GM08714 (cell line): ENCODE results near the gene RPS2.

Experiments used
- H3K4me3 ChIP-seq: fragments of 200-500 bp; sonication (Bioruptor generic); 2 replicates; pipeline ENCODE4 v1.5.1; 2014; ENCODE audit warnings: mild to moderate bottlenecking, low read length, inconsistent platforms
- ZNF274 ChIP-seq: IDR thresholded peaks from 2 replicates; pipeline ENCODE4 v1.6.1; 2012; ENCODE audit warnings: mild to moderate bottlenecking, low read depth, low read length

RPS2 gene

DNA sequence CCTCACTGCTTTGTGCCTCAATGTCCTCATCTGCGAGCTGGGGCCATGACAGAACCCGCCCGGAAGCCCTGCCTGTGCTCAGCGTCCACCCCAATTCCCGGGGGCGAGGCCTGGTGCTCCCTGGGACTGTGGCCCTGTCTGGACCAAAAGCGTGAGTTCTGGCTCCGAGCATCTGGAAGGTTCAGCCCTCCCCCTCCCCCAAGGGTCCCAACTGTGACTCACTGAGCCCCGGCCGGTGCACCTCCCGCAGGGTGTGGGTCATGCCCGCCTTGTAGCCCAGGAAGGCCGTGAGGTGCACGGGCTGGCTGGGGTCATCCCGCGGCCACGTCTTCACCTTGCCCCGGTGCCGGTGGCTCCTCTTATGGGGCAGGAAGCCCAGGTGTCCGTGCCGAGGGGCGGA, 10.9 kb downstream of the RPS2 start:
- H3K4me3 ChIP-seq = no peak overlapping the region
- no peak for TF ChIP-seq ZNF274

DNA sequence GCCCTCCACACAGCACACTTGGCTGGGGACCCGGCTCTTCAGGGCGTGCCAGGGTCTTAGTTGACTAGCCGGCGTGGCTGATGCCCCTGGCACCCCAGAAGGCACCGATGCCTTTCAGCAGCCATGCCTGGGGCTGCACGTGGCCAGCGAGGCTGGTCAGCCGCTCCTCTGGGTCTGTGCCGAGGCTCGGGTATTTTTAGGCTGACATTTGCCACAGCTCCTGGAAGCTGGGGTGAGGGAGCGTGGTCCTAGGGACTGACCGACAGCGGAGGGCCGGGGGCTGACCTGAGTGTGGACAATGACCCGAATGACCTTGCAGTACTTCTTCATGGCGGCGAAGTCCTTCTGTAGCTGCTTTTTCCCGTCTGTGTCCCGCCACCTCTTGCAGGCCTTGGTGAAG, 14.1 kb downstream of the RPS2 start:
- H3K4me3 ChIP-seq = no peak overlapping the region
- no peak for TF ChIP-seq ZNF274

GRCh38 chr16:1950047-1950446, 14.6 kb downstream of the RPS2 start:
- TF ChIP-seq ZNF274 = no peak
- H3K4me3 ChIP-seq = no peak overlapping the region

DNA sequence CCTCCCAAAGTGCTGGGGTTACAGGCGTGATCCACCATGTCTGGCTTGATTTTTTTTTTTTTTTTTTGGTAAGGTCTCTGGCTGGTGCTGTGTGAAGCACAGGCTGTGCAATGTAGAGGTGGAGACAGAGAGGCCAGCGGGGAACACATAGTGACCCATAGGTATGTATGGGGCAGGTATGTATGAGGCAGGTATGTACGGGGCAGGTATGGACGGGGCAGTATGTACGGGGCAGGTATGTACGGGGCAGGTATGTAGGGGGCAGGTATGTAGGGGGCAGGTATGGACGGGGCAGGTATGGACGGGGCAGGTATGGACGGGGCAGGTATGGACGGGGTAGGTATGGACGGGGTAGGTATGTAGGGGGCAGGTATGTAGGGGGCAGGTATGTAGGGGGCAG, 15.1 kb downstream of the RPS2 start:
- no peak for TF ChIP-seq ZNF274
- no peak overlapping the region for H3K4me3 ChIP-seq

DNA sequence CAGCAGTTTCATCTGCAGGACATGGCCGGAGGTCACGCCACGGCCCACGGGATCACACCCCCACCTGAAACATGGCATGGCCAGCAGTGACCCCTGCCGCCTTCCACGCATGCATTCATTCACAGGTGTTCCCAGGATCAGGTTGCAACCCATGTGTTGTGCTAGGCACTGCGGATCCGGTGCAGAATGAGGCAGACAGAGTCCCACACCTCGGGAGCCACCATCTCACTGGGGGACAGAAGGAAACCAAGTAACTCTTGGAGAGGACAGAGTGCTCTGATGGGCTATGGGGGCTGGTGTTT, 17.3 kb downstream of the RPS2 start:
- no peak for TF ChIP-seq ZNF274
- no peak overlapping the region for H3K4me3 ChIP-seq

DNA sequence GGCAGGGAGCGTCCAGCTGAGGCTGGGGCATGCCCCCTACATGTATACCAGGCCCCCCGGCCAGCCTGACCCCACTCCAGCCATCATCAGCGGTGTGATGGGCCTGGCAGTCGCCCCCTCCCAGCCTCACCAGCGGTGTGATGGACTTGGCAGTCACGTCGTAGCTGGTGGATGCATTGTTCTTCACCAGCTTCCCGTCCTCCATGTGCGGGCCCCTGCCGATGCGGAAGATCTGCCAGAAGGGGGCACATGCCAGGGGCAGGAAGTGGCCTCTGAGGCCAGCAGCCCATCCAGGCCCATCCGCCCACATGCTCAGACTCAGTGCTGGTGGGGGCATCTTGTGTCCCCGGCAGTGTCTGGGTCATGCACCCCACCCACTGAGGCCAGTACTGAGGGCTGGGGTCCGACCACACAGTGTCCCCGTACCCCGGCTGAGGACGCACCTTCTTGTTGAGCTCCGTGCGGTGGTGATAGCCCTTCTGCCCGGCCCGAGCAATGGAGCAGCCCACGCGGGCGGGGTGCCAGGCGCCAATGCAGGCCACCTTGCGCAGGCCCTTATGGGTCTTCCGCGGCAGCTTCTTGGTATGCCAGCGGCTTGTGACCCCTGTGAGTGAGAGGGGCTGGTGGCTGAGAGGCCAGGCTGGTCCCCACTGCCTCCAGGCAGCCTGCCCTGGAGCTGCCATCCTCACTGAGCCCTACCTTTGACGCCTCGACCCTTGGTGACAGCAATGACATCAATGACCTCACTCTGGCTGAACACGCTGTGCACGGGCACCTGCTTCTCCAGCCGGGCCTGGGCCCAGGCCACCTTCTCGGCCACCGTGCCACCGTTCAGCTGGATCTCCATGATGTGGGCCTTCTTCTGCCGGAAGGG, 17.9 kb downstream of the RPS2 start:
- no peak overlapping the region for H3K4me3 ChIP-seq
- TF ChIP-seq ZNF274 = no peak

DNA sequence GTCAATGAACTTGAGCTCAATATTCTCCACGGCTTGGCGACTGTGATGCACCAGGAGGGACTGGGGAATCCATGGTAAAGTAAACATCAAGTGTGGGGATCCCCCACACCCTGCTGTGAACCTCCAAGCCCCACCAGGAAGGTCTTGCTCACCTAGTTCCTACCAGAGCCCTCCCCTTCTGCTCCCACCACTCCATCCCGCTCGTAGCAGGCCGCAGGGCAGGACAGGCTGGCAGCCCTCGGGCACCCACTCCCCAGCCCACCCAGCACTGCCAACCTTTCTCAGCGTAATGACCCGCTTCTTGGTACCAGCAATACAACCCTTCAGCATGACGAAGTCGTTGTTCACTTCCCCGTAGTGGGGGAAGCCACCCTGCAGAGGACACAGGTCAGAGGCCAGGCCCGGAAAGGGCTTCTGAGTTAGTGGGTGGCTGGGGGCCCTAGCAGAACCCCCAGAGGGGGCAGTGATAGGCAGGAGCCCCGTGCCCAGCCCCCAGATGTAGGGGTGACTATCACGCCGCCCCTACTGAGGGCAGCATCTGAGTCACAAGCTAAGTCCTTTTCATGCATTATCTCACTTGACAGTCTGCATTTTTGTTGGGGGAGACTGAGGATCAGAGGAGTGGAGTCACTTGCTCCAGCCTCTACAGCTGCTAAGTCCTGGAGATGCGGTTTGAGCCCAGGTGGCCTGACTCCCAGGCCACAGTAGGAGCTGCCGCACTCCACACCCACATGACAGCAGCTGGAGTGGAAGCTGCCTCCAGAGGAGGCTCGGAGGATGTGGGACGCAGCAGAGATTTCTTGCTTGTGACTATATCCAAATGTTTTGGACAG, 18.9 kb downstream of the RPS2 start:
- no peak for TF ChIP-seq ZNF274
- H3K4me3 ChIP-seq = no peak overlapping the region

DNA sequence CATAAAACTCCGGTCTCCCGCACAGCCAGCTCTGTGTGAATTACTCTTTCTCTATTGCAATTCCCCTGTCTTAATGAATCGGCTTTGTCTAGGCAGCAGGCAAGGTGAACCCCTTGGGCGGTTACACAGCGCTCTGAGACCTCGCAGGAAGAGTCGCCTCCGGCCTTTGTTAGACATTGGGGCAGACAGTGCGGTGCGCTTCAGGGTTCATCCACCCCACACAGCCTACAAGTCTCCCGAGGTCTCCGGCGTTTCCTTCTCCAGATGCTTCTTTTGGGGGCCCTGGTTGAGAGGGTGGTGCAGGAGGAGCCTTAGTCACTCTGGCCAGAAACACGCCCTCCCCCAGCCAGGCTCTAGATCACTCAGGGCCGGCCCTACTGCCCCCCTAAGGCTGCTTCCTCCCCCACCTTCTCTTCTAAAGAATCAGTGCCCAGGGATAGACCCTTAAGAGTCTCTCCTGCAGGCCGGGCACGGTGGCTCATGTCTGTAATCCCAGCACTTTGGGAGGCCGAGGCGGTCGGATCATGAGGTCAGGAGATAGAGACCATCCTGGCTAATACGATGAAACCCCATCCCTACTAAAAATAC, 19.9 kb downstream of the RPS2 start:
- no peak for TF ChIP-seq ZNF274
- H3K4me3 ChIP-seq = no peak overlapping the region

DNA sequence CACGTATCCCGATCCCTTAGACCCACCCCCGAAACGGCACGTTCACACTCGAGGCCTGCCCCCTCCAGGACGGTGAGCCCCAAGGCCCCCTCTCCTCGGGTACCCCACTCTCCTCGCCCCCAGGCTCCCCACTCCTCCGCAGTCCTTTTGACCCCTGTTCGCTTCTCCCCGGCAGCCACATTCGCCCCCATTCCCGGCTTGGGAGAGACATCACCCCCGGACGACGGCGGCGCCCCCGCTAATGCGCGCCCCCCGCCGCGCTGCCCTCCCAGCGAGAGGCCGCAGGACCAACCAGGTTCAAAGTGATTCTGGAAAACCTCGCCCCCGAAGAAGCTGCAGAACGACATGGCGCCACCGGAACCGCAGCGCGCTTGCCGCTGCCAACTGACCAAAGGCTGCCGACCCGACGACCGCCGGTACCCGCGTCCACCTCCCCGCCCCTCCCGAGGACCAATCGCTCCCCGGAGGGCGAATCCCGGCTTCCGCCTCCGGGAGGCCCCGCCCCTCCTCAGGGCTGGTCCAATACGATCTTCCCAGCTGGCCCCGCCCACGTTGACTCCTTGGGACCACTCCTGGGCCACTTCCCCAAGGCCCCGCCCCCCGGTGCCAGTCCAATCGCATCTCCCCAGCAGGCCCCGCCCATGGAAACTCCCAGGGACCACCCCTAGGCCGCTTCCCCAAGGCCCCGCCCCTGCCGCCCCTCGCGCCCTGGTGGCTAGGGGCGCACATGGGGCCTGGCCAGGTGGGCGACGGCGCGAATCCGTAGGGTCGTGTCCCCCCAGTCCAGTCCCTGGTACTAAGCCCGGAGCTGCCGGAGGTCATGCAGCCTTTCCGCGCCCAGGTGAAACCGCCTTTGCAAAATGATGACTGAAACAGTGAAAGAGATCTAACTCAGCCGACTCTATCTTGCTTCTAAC, 21.6 kb downstream of the RPS2 start, which contains the start of gene MSRB1:
MSRB1 (minus strand) TSS at position 390 of the 917 bp plus-strand sequence; CDS start at position 347, 43 bp downstream.
- peak within 1 kb of the TSS; percentile 85 for H3K4me3 ChIP-seq
- no peak for TF ChIP-seq ZNF274

DNA sequence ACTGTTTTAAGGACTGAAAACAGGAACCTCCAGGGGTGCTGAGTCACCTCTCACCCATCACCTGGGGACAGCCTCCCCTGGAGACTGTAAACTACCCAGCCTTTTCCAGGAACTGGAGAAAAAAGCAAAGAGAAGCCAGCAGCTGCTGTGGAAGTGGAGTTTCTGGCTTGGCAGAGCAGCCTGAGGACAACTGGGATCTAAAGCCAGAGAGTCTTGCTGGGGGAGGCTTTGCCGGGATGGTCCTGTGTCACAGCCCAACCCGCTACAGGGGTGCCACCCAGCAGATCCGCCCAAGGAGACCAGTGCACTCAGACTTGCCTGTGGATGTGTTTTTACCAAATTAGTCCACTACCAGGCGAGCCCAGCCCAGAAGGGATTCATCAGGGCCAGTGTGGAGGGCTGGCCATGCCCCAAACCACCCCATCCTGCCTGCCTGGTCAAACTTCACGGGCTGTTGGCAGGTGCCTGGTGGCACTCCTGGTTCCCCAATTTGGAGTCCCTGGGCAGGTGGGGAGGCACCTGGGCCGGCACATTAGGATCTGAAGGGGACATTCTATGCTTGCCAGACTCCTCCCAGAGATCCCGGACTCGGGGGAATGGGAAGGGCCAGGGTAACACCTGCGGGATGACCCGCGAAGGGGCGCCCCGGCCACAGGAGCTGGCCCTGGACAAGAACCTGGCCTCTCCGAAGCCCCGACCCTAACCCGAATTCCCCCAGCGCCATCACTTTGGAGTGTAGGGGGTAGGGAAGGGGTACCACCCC, 22.4 kb downstream of the RPS2 start:
- peak overlapping the region; percentile 85 for H3K4me3 ChIP-seq
- no peak for TF ChIP-seq ZNF274

DNA sequence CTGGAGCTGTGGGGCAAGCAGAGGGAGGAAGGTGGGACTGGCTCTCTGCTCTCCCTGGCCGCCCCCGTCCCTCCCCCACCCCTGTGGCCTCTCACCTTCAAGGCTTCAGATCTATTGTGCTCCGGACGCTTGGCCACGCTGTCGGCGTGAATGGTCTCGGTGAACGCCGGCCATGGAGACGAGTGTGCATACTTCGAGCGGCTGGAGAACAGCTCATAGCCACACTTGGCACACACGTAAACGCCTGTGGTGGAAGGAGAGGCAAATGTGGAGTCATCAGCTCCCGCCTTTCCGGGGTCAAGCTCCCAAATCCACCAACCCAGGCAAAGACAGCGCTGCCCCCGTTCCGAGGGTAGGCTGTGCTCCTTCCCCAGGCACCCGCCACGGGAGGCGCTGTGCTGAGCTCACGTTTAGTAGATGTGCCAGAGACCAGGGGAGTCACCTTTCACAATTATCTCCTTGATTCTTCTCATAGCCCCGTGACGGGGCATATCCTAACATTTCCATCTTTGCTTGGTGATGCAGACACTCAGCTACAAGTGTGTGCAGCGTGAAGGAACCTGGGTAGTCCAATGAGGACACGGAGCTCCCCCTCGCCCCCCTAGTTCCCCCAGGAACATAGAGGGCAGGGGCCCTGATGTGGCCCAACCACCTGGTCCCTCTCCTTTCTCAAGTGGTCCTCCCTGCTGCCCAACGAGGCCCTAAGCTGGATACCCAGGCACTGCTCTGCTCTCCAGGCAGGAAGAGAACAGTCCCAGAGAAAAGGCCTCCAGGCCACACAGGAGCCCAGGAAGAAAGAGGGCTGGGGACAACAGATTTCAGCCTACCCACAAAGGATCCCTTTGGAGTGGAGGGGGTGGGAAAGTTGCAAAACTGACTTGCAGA, 23.2 kb downstream of the RPS2 start:
- H3K4me3 ChIP-seq = no peak overlapping the region; the same call in 1 of the 2 replicates
- TF ChIP-seq ZNF274 = no peak
